H9 (cell line): ENCODE results near the gene UGT3A1. TPM values are rescaled to one million over a fixed set of nuclear protein-coding genes. Genes with fewer than 3 reads are reported as not detected.

ENCODE experiments used
- DNase-seq: peaks from one replicate; pipeline ENCODE4 v3.0.0-alpha.2; 2017
- H2AFZ ChIP-seq: one replicate; pipeline ENCODE4 v1.6.1; 2013; ENCODE audit warnings: mild to moderate bottlenecking, low read length, control low read depth, moderate library complexity
- H2AK5ac ChIP-seq: 2 replicates; pipeline ENCODE4 v1.6.1; 2013; ENCODE audit warnings: low read length, control low read depth, mixed read lengths; ENCODE audit not compliant: insufficient read length
- H2BK120ac ChIP-seq: one replicate; pipeline ENCODE4 v1.6.1; 2013; ENCODE audit warnings: low read depth, mild to moderate bottlenecking, low read length, control low read depth, inconsistent platforms; ENCODE audit not compliant: poor library complexity, severe bottlenecking
- H2BK12ac ChIP-seq: 2 replicates; pipeline ENCODE4 v1.6.1; 2013; ENCODE audit warnings: low read length, control low read depth, mixed read lengths, low read depth; ENCODE audit not compliant: insufficient read length
- H2BK15ac ChIP-seq: 2 replicates; pipeline ENCODE4 v1.6.1; 2013; ENCODE audit warnings: low read depth, low read length, control low read depth
- H2BK20ac ChIP-seq: one replicate; pipeline ENCODE4 v1.6.1; 2013; ENCODE audit warnings: low read depth, mild to moderate bottlenecking, low read length, control low read depth, inconsistent platforms; ENCODE audit not compliant: poor library complexity, severe bottlenecking
- H2BK5ac ChIP-seq: 2 replicates; pipeline ENCODE4 v1.6.1; 2013; ENCODE audit warnings: low read length, control low read depth, mixed read lengths; ENCODE audit not compliant: insufficient read length
- H3K14ac ChIP-seq: 2 replicates; pipeline ENCODE4 v1.6.1; 2013; ENCODE audit warnings: low read length, control low read depth; ENCODE audit not compliant: insufficient read depth
- H3K18ac ChIP-seq: 2 replicates; pipeline ENCODE4 v1.6.1; 2013; ENCODE audit warnings: low read depth, mild to moderate bottlenecking, mixed read lengths, low read length, control low read depth; ENCODE audit not compliant: insufficient read length
- H3K23ac ChIP-seq: 2 replicates; pipeline ENCODE4 v1.6.1; 2013; ENCODE audit warnings: low read length, control low read depth, mixed read lengths, low read depth; ENCODE audit not compliant: insufficient read length
- H3K23me2 ChIP-seq: 2 replicates; pipeline ENCODE4 v1.6.1; 2013; ENCODE audit warnings: low read depth, mild to moderate bottlenecking, mixed read lengths, low read length, control low read depth; ENCODE audit not compliant: insufficient read length, poor library complexity, severe bottlenecking
- H3K27ac ChIP-seq: 2 replicates; pipeline ENCODE4 v1.5.1; 2013; ENCODE audit warnings: low read length, control low read depth, mixed read lengths, low read depth; ENCODE audit not compliant: insufficient read length
- H3K27me3 ChIP-seq: 2 replicates; pipeline ENCODE4 v1.6.1; 2013; ENCODE audit warnings: low read length, control low read depth, inconsistent platforms; ENCODE audit not compliant: insufficient read depth
- H3K4ac ChIP-seq: 2 replicates; pipeline ENCODE4 v1.6.1; 2013; ENCODE audit warnings: low read depth, mild to moderate bottlenecking, control low read depth, inconsistent platforms, low read length, moderate library complexity
- H3K4me1 ChIP-seq: 2 replicates; pipeline ENCODE4 v1.6.1; 2013; ENCODE audit warnings: low read length, control low read depth, inconsistent platforms; ENCODE audit not compliant: insufficient read depth
- H3K4me2 ChIP-seq: 2 replicates; pipeline ENCODE4 v1.6.1; 2013; ENCODE audit warnings: low read length, control low read depth, mixed read lengths; ENCODE audit not compliant: insufficient read length, insufficient read depth
- H3K56ac ChIP-seq: 2 replicates; pipeline ENCODE4 v1.6.1; 2013; ENCODE audit warnings: low read depth, mild to moderate bottlenecking, mixed read lengths, low read length, control low read depth; ENCODE audit not compliant: insufficient read length
- H3K79me1 ChIP-seq: 2 replicates; pipeline ENCODE4 v1.6.1; 2013; ENCODE audit warnings: low read depth, mild to moderate bottlenecking, moderate library complexity, low read length, control low read depth, inconsistent platforms; ENCODE audit not compliant: insufficient read depth, poor library complexity, severe bottlenecking
- H3K79me2 ChIP-seq: 2 replicates; pipeline ENCODE4 v1.6.1; 2013; ENCODE audit warnings: low read length, control low read depth, inconsistent platforms; ENCODE audit not compliant: insufficient read depth
- H3K9ac ChIP-seq: 2 replicates; pipeline ENCODE4 v1.6.1; 2013; ENCODE audit warnings: low read length, control low read depth, mixed read lengths; ENCODE audit not compliant: insufficient read length; ENCODE audit errors: extremely low read depth
- H3K9me3 ChIP-seq: one replicate; pipeline ENCODE4 v1.6.1; 2013; ENCODE audit warnings: low read depth, low read length, inconsistent platforms; ENCODE audit not compliant: control insufficient read depth
- H3T11ph ChIP-seq: one replicate; pipeline ENCODE4 v1.6.1; 2013; ENCODE audit warnings: mild to moderate bottlenecking, low read length, control low read depth, inconsistent platforms
- H4K20me1 ChIP-seq: one replicate; pipeline ENCODE4 v1.6.1; 2013; ENCODE audit not compliant: control insufficient read depth, insufficient read length, insufficient read depth
- H4K5ac ChIP-seq: 2 replicates; pipeline ENCODE4 v1.6.1; 2013; ENCODE audit warnings: low read depth, mild to moderate bottlenecking, mixed read lengths, low read length, control low read depth; ENCODE audit not compliant: insufficient read length
- H4K8ac ChIP-seq: replicated peaks from 2 replicates; pipeline ENCODE4 v1.6.1; 2013; ENCODE audit warnings: low read length, control low read depth, mixed read lengths, low read depth; ENCODE audit not compliant: insufficient read length
- H4K91ac ChIP-seq: 2 replicates; pipeline ENCODE4 v1.6.1; 2013; ENCODE audit warnings: low read depth, mild to moderate bottlenecking, moderate library complexity, mixed read lengths, low read length, control low read depth; ENCODE audit not compliant: insufficient read length
- H3K27ac Mint-ChIP-seq, 3 experiments: 2 replicates in 2 of 3; 3 replicates in 1 of 3; pipeline ENCODE4 v1.8.0; 2020 to 2021; ENCODE audit warnings: mixed read lengths in 3 of 3, mild to moderate bottlenecking in 1 of 3, moderate library complexity in 1 of 3
- H3K27me3 Mint-ChIP-seq: 2 replicates; pipeline ENCODE4 v1.8.0; 2021; ENCODE audit warnings: low read depth, mild to moderate bottlenecking, moderate library complexity, mixed read lengths
- H3K36me3 Mint-ChIP-seq, 3 experiments: 2 replicates in 2 of 3; 3 replicates in 1 of 3; pipeline ENCODE4 v1.8.0; 2020 to 2021; ENCODE audit warnings: low read depth in 3 of 3, mixed read lengths in 3 of 3; ENCODE audit not compliant: insufficient read depth in 1 of 3
- H3K4me1 Mint-ChIP-seq, 2 experiments: 2 replicates each; pipeline ENCODE4 v1.8.0; 2020; ENCODE audit warnings: mixed read lengths in 2 of 2
- H3K4me3 Mint-ChIP-seq, 2 experiments: 2 replicates in 1 of 2; 3 replicates in 1 of 2; pipeline ENCODE4 v1.8.0; 2020 to 2021; ENCODE audit warnings: mild to moderate bottlenecking in 2 of 2, mixed read lengths in 2 of 2, moderate library complexity in 1 of 2
- H3K9me3 Mint-ChIP-seq, 2 experiments: 2 replicates in 1 of 2; 3 replicates in 1 of 2; pipeline ENCODE4 v1.8.0; 2020; ENCODE audit warnings: mild to moderate bottlenecking in 2 of 2, mixed read lengths in 2 of 2, moderate library complexity in 1 of 2
- CTCF ChIP-seq: fragments of 200-600 bp; sonication (generic); conservative IDR thresholded peaks from 3 replicates; pipeline ENCODE4 v1.8.0; 2021; ENCODE audit warnings: antibody characterized with exemption, mild to moderate bottlenecking
- WGBS: extraction: QIAGEN DNeasy Blood & Tissue Kit; methylation state at CpG from one replicate; pipeline ENCODE4 v1.1.7; 2013; ENCODE audit warnings: missing lambda C conversion rate, low lambda C conversion rate, mixed read lengths; ENCODE audit not compliant: insufficient read length; ENCODE audit errors: extremely low coverage; 5-methylcytosine and 5-hydroxymethylcytosine counted together
- total RNA-seq: library from RNA; stranded (reverse); gene quantifications from 2 replicates; pipeline ENCODE4 v1.2.1, GENCODE V29; 2021

The UGT3A1 gene
- total RNA-seq, 1 experiment from 2014 or later, result 1.8 TPM

GRCh38 chr5:35956429-35956828 is 34.8 kb downstream of the UGT3A1 start:
- H3K9me3 Mint-ChIP-seq, result peaks cover 2 to 3% of the 10 kb centered on the region in 2 experiments
- Histone ChIP-seq H3K4ac (no peak overlapping the region), H3K4me2 (no peak overlapping the region), H2AK5ac (no peak overlapping the region), H3K9me3 (no peaks in the 10 kb centered on the region), H3K79me2 (no peaks in the 10 kb centered on the region), H2BK15ac (no peak overlapping the region), H4K20me1 (no peaks in the 10 kb centered on the region), H4K91ac (no peak overlapping the region), H4K5ac (no peak overlapping the region), H3T11ph (no peak overlapping the region), H3K4me1 (no peaks in the 10 kb centered on the region), H3K14ac (no peak overlapping the region), H2BK120ac (no peak overlapping the region), H2BK12ac (no peak overlapping the region), H3K56ac (no peak overlapping the region), H3K23me2 (no peaks in the 10 kb centered on the region), H3K18ac (no peak overlapping the region), H2BK5ac (no peak overlapping the region), H3K9ac (no peak overlapping the region), H4K8ac (no peak overlapping the region), H3K27me3 (no peaks in the 10 kb centered on the region), H3K79me1 (no peaks in the 10 kb centered on the region), H3K23ac (no peak overlapping the region), H3K27ac (no peak overlapping the region), H2AFZ (no peak overlapping the region), H2BK20ac (no peak overlapping the region)
- TF ChIP-seq CTCF, result no peak
- WGBS, result no CpG with 5 or more reads among the region's 1 CpG
- no peak overlapping the region for H3K4me3 Mint-ChIP-seq
- no peak for DNase-seq
- no peak overlapping the region for H3K27ac Mint-ChIP-seq
- peaks cover 38% of the 10 kb centered on the region for H3K27me3 Mint-ChIP-seq
- H3K4me1 Mint-ChIP-seq, result no peaks in the 10 kb centered on the region
- no peaks in the 10 kb centered on the region for H3K36me3 Mint-ChIP-seq
